ENCODE measurements around the gene ADSS2. TPM values are rescaled to one million over a fixed set of nuclear protein-coding genes. Genes with fewer than 3 reads are reported as not detected.

ADSS2 gene
- total RNA-seq, 1 experiment from 2014 or later = 71.4 TPM

- in situ Hi-C loops (cut with HindIII; ENCODE audit: low pct_unique_long_range_greater_than_20kb, low sequenced_read_pairs) = loop anchor here (5.0 kb wide), 1 partner anchor 33 kb away; no protein-coding TSS in a partner anchor
- DNase-seq (ENCODE audit: low read depth) = peak; percentile 28
Measured at GRCh38 chr1:244414543-244414942, 37.2 kb downstream of the ADSS2 start.

DNA sequence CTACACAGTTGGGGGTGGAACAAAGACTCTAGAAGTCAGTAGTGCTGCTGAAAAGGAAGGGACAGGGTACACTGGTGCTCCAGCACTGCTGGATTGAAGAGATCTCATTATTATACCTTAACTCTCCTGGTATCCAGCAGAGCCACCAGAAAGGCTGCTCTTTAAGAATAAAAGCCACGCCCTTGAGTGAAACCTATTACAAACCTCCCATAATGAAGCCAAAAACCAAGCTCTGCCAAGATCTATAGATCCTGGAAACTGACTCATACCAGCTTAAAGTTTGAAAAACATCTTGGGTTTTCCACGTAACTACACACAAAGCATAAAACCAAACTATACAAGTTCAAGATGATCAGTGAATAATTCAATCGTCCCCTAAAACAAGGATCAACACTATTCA, 38.0 kb downstream of the ADSS2 start:
- DNase-seq (ENCODE audit: low read depth) = no peak
- in situ Hi-C loops (cut with HindIII; ENCODE audit: low pct_unique_long_range_greater_than_20kb, low sequenced_read_pairs) = loop anchor here (5.0 kb wide), 1 partner anchor 34 kb away; no protein-coding TSS in a partner anchor

GRCh38 chr1:244412176-244412575, 39.5 kb downstream of the ADSS2 start:
- no peak for DNase-seq (ENCODE audit: low read depth)
- in situ Hi-C loops (cut with HindIII; ENCODE audit: low pct_unique_long_range_greater_than_20kb, low sequenced_read_pairs) = loop anchor here (5.0 kb wide), 1 partner anchor 35 kb away; no protein-coding TSS in a partner anchor

GRCh38 chr1:244409701-244410100, 42.0 kb downstream of the ADSS2 start:
- DNase-seq (ENCODE audit: low read depth) = no peak

DNA sequence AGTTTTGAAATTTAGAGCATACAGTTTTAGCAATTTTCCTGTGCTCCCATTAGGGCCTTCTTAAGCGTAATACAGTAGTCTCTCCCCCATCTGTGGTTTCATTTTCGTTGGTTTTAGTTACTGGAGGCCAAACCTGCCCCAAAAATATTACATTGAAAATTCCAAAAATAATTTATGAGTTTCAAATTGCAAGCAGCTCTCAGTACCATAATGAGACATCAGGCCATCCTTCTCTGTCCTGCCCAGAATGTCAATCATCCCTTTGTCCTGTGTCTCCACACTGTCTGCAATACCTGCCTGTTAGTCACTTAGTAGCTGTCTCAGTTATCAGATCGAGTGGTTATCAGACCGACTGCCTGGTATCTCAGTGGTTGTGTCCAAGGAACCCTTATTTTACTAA, 45.4 kb downstream of the ADSS2 start:
- no peak for DNase-seq (ENCODE audit: low read depth)
- in situ Hi-C loops (cut with HindIII; ENCODE audit: low pct_unique_long_range_greater_than_20kb, low sequenced_read_pairs) = no loop called here

More at GRCh38 chr1:244409701-244410100, 42.0 kb downstream of the ADSS2 start:
- in situ Hi-C loops (cut with HindIII; ENCODE audit: low pct_unique_long_range_greater_than_20kb, low sequenced_read_pairs) = loop anchor here (5.0 kb wide), 1 partner anchor 38 kb away; no protein-coding TSS in a partner anchor

DNA sequence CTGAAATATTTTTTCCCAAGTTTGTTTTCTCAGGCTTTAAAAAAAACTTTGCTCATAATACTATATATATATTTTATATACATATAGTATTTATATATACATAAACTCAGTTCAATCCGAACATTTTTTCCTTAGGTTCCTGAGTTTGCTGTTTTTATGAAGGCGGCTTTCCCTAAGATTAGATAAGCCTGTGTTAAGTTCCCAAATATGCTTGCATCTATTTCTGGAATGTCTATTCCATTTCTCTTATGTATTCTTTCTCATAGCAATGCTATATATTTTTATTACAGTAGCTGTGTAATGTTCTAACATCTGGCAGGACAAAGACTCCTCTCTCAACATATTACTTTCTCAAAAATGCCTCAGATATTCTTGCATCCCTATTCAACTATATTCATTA, 45.9 kb downstream of the ADSS2 start:
- DNase-seq (ENCODE audit: low read depth) = no peak
- in situ Hi-C loops (cut with HindIII; ENCODE audit: low pct_unique_long_range_greater_than_20kb, low sequenced_read_pairs) = no loop called here

DNA sequence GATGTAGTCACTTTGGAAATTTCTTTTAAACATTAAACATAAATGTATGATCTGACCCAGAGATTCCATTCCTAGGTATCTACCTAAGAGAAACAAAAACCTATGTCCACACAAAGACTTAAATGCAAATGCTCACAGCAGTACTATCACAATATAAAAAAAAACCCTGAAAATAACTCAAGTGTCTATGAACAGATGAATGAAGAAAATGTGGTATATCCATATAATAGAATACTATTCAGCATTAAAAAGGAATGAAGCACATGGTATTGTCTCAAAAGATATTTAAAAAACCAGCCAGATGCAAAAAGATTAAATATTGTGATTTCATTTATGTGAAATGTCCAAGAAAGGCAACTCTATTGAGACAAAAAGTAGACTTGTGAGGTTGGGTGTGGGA, 48.3 kb downstream of the ADSS2 start:
- in situ Hi-C loops (cut with HindIII; ENCODE audit: low pct_unique_long_range_greater_than_20kb, low sequenced_read_pairs) = no loop called here
- no peak for DNase-seq (ENCODE audit: low read depth)

- in situ Hi-C loops (cut with HindIII; ENCODE audit: low pct_unique_long_range_greater_than_20kb, low sequenced_read_pairs) = no loop called here
- DNase-seq (ENCODE audit: low read depth) = no peak
Measured at GRCh38 chr1:244400974-244401373, 50.7 kb downstream of the ADSS2 start.

- no peak for DNase-seq (ENCODE audit: low read depth)
- in situ Hi-C loops (cut with HindIII; ENCODE audit: low pct_unique_long_range_greater_than_20kb, low sequenced_read_pairs) = no loop called here
Measured at GRCh38 chr1:244397131-244397530, 54.6 kb downstream of the ADSS2 start.

DNA sequence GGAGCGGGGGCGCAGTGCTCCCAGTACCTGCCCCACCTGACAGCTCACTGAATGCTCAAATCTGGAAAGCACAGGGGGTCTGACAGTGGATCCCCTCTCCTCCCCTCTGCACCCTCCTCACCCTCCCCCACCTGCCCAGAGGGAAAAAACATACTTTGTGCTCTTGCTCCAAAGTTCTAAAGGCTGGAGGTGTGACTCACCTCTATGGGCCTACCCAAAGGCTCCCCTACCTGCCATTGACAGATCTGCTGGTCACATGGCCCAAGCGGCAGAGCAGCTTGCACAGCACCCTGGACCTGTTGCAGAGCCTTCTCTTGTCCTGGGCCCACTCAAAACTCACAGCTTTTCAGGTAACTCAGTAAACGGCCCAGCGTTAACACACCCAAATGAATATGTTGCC, 55.7 kb downstream of the ADSS2 start:
- no peak for DNase-seq (ENCODE audit: low read depth)
- in situ Hi-C loops (cut with HindIII; ENCODE audit: low pct_unique_long_range_greater_than_20kb, low sequenced_read_pairs) = no loop called here

- in situ Hi-C loops (cut with HindIII; ENCODE audit: low pct_unique_long_range_greater_than_20kb, low sequenced_read_pairs) = no loop called here
- DNase-seq (ENCODE audit: low read depth) = no peak
Measured at GRCh38 chr1:244394826-244395765, 56.6 kb downstream of the ADSS2 start.

GRCh38 chr1:244394346-244394745, 57.4 kb downstream of the ADSS2 start:
- in situ Hi-C loops (cut with HindIII; ENCODE audit: low pct_unique_long_range_greater_than_20kb, low sequenced_read_pairs) = no loop called here
- no peak for DNase-seq (ENCODE audit: low read depth)

DNA sequence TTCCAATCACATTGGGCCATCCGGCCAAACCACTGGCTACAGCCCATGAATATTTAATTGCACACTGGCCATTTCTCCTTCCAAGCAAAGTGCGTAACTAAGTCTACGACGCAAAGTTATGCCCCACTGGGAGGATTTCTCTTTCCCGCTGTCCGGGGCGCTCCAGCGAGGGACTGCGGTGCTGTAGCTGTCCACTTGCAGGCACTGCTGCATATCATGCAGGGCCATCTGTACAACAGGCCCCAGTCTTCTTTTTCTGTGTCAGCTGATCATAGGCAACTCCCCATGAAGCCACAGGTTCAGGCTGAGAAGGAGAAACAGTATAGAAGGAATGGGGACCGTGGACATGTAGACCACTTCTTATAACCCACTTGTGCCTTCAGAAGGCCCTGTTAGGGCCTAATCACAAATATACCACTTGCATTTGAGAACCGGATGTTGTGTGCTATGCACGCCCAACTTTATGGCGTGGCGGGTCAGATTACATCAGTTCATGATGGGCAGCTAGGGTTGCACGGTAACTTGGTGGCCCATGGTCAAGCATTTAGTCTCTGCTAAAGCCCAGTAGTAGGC, 58.0 kb downstream of the ADSS2 start:
- in situ Hi-C loops (cut with HindIII; ENCODE audit: low pct_unique_long_range_greater_than_20kb, low sequenced_read_pairs) = no loop called here
- no peak for DNase-seq (ENCODE audit: low read depth)

DNA sequence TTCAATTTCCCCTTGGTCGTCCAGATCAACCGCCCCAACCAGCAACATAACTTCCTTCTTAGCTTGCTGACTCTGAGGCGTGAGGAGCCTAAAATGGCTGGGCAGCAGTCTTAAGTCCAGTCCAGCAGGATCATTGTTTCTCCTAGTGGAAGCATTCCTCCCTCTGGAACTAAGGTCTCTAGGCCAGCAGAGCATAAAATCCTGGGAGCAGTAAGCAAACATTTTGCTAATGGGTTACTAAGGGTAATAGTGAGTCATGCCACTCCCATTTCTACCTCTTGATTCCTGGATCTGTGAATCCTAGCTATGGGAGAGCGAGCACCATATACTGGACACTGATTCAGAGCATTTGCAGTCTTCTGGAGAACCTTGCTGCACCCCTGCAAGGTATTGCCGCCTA, 59.9 kb downstream of the ADSS2 start:
- in situ Hi-C loops (cut with HindIII; ENCODE audit: low pct_unique_long_range_greater_than_20kb, low sequenced_read_pairs) = no loop called here
- peak; percentile 93 for DNase-seq (ENCODE audit: low read depth)

DNA sequence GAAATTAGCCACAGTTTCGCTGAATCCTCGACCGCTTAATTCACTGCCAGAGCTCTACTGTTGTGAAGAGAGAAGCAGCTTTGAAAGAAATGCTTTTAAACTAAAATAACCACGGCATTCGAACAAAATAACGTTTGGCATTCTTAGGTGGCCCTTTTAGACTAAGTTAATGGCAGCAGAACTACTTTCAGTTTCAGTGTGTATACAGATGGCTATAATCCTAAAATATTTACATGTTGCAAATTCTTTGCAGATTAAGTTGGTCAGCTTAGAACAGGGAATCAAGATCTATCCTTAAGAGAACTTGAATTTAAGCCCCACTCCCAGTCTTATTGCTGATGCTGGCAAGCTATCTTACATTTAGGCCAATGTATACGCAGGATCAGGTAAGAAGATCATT, 62.7 kb downstream of the ADSS2 start:
- in situ Hi-C loops (cut with HindIII; ENCODE audit: low pct_unique_long_range_greater_than_20kb, low sequenced_read_pairs) = no loop called here
- no peak for DNase-seq (ENCODE audit: low read depth)

DNA sequence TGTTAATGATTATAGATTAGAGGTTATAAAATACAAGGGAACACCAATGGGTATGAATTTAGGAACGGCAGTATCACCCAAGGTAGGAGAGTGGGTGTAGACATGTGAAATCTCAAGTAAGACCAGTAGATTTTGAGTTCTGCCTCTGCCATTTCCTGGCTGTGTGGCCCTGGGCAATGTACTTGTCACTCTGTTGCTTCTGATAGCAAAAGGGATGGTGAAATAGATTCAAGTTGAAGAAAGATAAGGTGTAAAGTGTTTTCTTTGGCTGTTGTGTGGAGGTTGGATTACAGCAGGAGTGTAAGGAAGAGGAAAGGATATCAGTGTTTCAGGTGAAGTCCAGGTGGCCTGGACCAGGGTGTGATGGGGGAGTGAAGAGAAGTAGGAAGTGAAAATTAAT, 64.3 kb downstream of the ADSS2 start:
- in situ Hi-C loops (cut with HindIII; ENCODE audit: low pct_unique_long_range_greater_than_20kb, low sequenced_read_pairs) = no loop called here
- DNase-seq (ENCODE audit: low read depth) = no peak

- no peak for DNase-seq (ENCODE audit: low read depth)
- in situ Hi-C loops (cut with HindIII; ENCODE audit: low pct_unique_long_range_greater_than_20kb, low sequenced_read_pairs) = no loop called here
Measured at GRCh38 chr1:244386595-244386994, 65.1 kb downstream of the ADSS2 start.

DNA sequence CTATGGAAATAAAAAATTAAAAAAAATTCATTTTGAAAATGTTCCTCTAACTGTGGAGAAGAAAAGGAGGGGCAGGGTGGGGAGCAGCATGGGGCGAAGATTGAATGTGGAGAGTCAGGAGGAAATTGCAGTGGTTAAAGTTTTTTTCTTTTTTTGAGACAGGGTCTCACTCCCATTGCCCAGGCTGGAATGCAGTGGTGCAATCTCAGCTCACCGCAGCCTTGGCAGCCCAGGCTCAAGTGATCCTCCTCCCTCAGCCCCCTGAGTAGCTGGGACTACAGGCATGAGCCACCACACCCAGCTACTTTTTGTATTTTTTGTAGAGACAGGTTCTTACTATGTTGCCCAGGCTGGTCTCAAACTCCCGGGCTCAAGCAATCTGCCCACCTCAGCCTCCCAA, 67.6 kb downstream of the ADSS2 start:
- no peak for DNase-seq (ENCODE audit: low read depth)
- in situ Hi-C loops (cut with HindIII; ENCODE audit: low pct_unique_long_range_greater_than_20kb, low sequenced_read_pairs) = no loop called here

GRCh38 chr1:244383278-244383884, 68.3 kb downstream of the ADSS2 start:
- in situ Hi-C loops (cut with HindIII; ENCODE audit: low pct_unique_long_range_greater_than_20kb, low sequenced_read_pairs) = no loop called here

More at GRCh38 chr1:244383278-244383884, 68.3 kb downstream of the ADSS2 start:
- no peak for DNase-seq (ENCODE audit: low read depth)

All from Caki2 (cell line).